ENCODE results near the gene SEPTIN6.
"Not testable (repeated sequence)": the region's sequence is repeated elsewhere in the genome, so short reads cannot be mapped to it uniquely, and the experiment has no call there.

Gene SEPTIN6

GRCh38 chrX:119690921-119691716 is 1.8 kb downstream of the SEPTIN6 start:
- no peak for DNase-seq

DNA sequence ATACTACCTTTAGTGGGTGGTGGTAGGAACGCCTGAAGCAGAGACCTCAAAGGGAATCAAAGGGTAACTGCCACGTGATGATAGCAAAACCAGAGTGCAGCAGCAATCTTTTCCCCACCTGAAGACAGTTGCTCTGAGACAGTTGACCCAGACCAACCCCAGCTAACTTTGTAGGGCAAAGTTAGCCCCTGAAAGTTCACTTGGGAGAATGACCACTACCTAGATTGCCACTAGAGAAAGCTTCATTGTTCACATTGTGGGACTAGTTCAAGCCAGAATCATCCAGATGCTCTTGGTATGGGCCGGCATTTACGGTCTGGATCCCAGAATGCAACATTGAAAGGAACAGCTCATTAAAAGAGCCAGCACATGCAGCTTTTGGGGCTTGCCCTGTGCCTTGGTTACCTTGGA is 4.1 kb downstream of the SEPTIN6 start:
- DNase-seq, result no peak

DNA sequence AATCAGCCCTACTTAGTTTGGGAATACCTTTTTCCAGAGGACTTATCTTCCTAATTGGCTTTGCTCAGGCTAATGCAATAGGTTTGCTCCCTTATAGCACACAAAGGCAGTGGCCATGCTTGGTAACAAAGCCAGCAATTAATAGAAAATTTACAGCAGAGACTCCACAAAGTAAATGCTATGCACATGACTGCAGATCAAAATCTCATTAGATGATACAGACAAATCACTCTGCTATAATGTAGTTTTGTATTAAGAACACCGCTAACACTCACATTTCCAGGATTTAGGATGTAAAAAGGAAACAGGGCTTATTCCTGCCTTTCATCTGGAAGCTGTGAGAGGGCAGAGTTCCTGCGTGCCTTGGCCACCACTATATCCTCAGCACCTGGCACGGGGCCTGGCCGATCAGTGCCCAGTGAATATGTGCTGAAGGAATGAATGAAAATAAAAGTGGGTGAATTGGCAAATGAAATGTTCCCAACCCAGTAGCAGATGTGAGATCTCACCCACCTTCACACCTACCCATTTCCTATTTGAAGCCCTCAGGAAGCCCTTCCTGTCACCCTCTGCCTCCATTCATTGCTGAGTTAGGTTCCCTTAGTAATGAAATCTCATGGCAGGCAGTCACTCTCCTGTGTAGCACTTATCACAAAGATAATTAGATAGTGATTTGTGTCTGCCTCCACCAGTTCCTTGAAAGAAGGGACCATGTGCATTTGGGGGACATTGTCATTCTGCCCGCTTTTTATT is 5.1 kb downstream of the SEPTIN6 start:
- no peak for DNase-seq

GRCh38 chrX:119686087-119686691 is 6.8 kb downstream of the SEPTIN6 start:
- no peak for DNase-seq

DNA sequence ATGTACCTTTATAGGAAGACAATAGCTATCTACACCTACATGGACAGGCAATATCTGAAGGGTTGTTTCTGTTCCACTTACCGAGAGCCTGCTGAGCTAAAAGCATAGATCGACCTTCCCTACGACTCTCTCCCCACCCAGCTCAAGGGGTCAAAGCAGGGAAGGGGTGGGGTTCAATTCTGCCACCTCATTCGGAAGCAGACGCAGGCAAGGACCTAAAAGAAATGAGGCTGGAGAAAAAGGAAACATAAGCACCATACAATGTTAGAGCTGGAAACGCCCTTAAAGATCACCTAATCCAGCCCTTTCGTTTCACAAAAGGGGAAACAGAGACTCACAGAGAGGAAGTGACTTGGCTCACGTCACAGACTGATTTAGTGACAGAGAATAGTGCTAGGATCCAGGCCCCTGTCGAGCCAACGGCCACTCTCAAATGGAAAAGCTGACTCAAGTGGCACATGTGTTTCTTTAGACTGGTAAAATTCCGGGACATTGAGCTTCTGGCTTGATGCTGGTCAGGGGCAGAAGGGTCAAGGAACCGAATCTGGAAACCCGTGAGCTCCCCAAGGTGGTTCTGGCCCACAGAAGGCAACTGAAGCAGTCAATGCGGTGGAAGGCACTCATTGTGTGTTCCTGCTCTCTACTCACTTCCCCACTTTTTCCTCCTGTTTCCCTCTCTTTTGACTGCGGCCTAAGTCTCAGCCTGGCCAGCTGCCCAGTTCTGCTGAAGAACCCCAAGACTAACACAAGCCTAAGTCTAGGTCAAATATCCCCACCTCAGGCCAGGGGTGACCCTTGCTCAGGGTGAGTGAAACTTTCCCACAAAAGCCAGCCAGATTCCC is 7.5 kb downstream of the SEPTIN6 start:
- DNase-seq, result no peak

DNA sequence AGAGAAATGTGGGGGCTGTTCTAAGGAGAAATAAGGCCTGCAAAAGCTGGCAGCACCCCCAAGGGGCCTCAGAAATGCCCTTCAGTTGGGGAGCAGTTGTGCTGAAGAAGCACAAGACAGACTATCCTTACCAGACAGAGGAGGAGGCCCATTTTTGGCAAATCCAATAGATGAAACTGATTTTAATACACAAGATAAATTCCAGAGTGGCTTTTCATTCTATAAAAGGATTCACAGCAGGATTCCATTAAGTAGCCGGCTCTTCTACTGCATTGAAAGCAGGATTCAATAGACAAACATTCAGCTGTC is 8.1 kb downstream of the SEPTIN6 start:
- no peak for DNase-seq

DNA sequence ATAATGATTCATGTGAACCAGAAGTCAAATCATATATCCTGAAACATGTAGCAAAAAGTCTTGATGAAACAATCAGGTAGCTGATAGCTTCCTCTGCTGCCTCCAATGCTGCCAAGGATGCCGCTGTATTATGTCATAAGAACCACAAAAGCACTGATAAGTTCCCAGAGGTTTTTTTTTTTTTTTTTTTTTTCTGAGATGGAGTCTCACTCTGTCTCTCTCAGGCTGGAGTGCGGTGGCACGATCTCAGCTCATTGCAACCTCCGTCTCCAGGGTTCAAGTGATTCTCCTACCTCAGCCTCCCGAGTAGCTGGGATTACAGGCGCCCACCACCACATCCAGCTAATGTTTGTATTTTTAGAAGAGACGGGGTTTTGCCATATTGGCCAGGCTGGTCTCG is 8.7 kb downstream of the SEPTIN6 start:
- DNase-seq, result not testable (repeated sequence)

DNA sequence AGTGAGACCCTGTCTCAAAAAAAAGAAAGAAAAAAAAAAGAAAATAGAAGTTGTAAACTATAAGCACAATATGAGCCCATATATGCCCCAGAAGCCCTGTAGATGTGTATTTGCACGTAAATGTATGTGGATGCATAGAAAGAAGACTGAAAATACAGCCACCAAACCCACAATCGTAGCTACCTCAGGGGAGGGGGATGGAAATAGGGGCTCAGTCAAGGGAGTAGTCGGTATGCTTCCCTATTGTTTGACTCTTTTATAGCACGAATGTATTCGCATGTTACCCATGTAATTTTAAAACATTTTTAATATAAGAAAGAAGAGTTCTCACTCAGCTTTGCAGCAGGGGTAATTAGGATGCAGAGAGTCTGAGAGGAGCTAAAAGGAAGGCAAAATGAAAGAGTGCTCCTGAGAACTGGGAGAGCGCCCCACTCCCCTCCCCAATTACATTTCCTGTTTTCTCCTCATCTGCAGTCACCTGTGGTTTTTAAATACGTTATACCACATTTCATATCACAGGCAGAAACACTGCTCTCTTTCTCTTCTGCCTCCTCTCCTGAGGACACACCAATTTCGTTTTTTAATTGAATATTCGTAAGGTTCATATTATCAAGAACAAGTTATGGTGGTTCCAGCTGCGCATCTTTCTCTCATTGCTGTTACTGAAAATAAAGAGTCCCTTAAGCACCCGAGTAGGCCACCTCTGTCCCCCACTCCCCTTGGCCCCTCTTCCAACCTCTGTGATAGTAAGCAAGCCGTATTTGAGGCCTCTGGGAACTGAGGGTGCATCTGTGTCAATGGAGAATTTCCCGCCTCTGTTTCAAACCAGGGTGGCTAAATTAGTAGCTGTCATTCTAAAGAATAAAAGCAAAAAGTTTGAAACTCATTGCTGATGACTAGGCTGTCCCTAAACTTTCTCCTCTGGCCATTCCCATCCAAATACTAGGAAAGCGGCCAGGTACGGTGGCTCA is 10.7 kb downstream of the SEPTIN6 start:
- no peak for DNase-seq

DNA sequence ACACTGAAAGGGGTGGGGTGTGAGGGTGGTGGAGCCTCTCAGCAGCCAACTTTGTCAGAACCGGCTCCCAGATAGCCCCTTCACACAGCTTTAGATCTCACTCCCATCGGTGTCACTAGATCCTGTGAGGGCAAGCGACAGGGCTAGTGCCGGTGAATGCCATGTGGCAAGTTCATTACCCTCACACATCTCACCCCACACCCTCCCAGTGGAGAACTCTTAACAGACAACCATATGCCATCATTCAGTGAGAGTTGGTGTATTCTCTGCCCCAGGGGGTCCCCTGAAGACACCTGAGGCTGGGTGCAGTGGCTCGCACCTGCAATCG is 15.3 kb downstream of the SEPTIN6 start:
- DNase-seq, result no peak

GRCh38 chrX:119676949-119677653 is 15.9 kb downstream of the SEPTIN6 start:
- DNase-seq, result no peak

- DNase-seq, result no peak
Observed at GRCh38 chrX:119673336-119673735, 19.6 kb downstream of the SEPTIN6 start.

GRCh38 chrX:119672426-119672825 is 20.5 kb downstream of the SEPTIN6 start:
- DNase-seq, result peak; percentile 23

- no peak for DNase-seq
Observed at GRCh38 chrX:119669424-119670037, 23.4 kb downstream of the SEPTIN6 start.

GRCh38 chrX:119667111-119667878 is 25.7 kb downstream of the SEPTIN6 start:
- DNase-seq, result no peak

DNA sequence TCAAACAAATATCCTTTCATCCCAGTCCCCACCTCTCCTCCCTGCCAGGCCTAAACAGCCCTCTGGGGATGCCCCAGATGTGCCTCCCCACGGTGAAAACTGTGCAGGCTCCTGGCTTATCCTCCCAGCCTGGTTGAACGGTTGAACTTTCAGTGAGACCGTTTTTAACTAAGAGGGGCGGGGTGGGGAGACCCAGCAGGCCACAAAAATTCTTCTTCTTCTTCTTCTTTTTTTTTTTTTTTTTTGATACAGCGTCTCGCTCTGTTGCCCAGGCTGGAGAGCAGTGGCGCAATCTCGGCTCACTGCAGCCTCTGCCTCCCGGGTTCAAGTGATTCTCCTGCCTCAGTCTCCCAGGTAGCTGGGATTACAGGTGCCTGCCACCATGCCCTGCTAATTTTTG is 28.1 kb downstream of the SEPTIN6 start:
- not testable (repeated sequence) for DNase-seq

DNA sequence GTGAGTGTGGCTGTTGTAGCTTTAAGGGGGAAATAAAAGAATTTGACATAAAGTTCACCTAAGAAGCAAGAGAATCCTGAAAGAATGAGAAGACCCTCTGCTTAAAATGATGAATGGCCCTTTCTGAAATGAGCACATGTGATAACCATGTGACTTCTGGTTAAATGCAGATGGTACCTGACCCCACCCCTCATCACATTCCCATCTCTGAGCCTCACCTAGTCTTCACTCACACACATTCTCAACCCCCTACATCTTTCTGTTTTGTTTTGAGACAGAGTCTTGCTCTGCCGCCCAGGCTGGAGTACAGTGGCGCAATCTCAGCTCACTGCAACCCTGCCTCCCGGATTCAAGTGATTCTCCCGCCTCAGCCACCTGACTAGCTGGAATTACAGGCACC is 31.5 kb downstream of the SEPTIN6 start:
- DNase-seq, result no peak

DNA sequence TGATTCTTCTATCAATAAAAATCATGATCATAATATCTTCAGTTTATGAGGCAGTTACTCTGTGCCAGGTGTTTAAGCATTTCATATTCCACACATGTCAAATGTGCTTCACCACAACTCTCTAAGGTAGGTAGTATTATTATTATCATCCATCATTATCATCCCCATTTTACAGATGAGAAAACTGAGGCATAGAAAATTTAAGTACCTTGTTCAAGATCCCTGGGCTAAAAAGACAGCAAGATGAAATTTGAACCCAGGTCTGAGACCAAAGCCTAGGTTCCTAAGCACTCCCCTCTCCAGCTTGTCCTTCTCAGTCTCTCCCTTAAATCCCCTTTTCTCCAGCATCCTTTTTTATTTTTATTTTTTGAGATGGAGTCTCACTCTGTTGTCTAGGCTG is 33.4 kb downstream of the SEPTIN6 start:
- DNase-seq, result no peak

GRCh38 chrX:119655125-119655524 is 37.8 kb downstream of the SEPTIN6 start:
- DNase-seq, result no peak

- DNase-seq, result no peak
Observed at GRCh38 chrX:119654112-119654531, 38.8 kb downstream of the SEPTIN6 start.

GRCh38 chrX:119648421-119648775 is 44.6 kb downstream of the SEPTIN6 start:
- no peak for DNase-seq

Measured in NCI-H1417 treated with DMSO at 0.1 percent for 48 hours (cell line).